NOMO-1 treated with DMSO at 0.1 percent for 48 hours (cell line): ENCODE data around the gene CORIN.
"Not testable (repeated sequence)": the region's sequence is repeated elsewhere in the genome, so short reads cannot be mapped to it uniquely, and the experiment has no call there.

Experiments
- DNase-seq: peaks from one replicate; lab custom pipeline; 2025; ENCODE audit not compliant: unreplicated experiment; lab: John Stamatoyannopoulos, UW

CORIN gene

GRCh38 chr4:47731182-47731581 is 106.7 kb downstream of the CORIN start:
- DNase-seq: no peak

GRCh38 chr4:47729131-47729680 is 108.7 kb downstream of the CORIN start:
- DNase-seq: no peak

- peak; percentile 56 for DNase-seq
These were observed 115.8 kb downstream of the CORIN start for GRCh38 chr4:47721892-47722575.

GRCh38 chr4:47721485-47721884 is 116.4 kb downstream of the CORIN start:
- DNase-seq: no peak

- DNase-seq: no peak
These were observed 117.1 kb downstream of the CORIN start for GRCh38 chr4:47720787-47721186.

GRCh38 chr4:47719576-47719975 is 118.3 kb downstream of the CORIN start:
- no peak for DNase-seq

- no peak for DNase-seq
These were observed 119.2 kb downstream of the CORIN start for GRCh38 chr4:47718696-47719095.

GRCh38 chr4:47717188-47717587 is 120.7 kb downstream of the CORIN start:
- DNase-seq: no peak

- DNase-seq: peak; percentile 6
These were observed 122.0 kb downstream of the CORIN start for GRCh38 chr4:47715716-47716416.

GRCh38 chr4:47714269-47714668 is 123.6 kb downstream of the CORIN start:
- no peak for DNase-seq

GRCh38 chr4:47713129-47713834 is 124.6 kb downstream of the CORIN start:
- no peak for DNase-seq

- no peak for DNase-seq
These were observed 126.2 kb downstream of the CORIN start for GRCh38 chr4:47711646-47712045.

GRCh38 chr4:47711183-47711582 is 126.7 kb downstream of the CORIN start:
- no peak for DNase-seq

GRCh38 chr4:47706352-47706751 is 131.5 kb downstream of the CORIN start:
- DNase-seq: not testable (repeated sequence)

GRCh38 chr4:47705326-47705981 is 132.4 kb downstream of the CORIN start:
- peak; percentile 58 for DNase-seq

GRCh38 chr4:47704693-47705325 is 133.1 kb downstream of the CORIN start:
- peak; percentile 62 for DNase-seq

- DNase-seq: no peak
These were observed 133.9 kb downstream of the CORIN start for GRCh38 chr4:47703956-47704355.

GRCh38 chr4:47703008-47703407 is 134.9 kb downstream of the CORIN start:
- no peak for DNase-seq

- DNase-seq: no peak
These were observed 136.6 kb downstream of the CORIN start for GRCh38 chr4:47701286-47701685.

- DNase-seq: no peak
These were observed 139.0 kb downstream of the CORIN start for GRCh38 chr4:47698837-47699236.

- no peak for DNase-seq
These were observed 141.0 kb downstream of the CORIN start for GRCh38 chr4:47696823-47697222.
